Kidney epithelial cell (primary cell): ENCODE measurements around the gene MANBA. TPM values are rescaled to one million over a fixed set of nuclear protein-coding genes. Genes with fewer than 3 reads are reported as not detected.

Experiments used
- DNase-seq: peaks from one replicate; pipeline ENCODE4 v3.0.0-alpha.2; 2010; ENCODE audit warnings: low read depth
- H3K27me3 ChIP-seq: 2 replicates; pipeline ENCODE4 v1.6.0; 2011; ENCODE audit warnings: low read length; ENCODE audit not compliant: control insufficient read depth, insufficient read depth
- H3K36me3 ChIP-seq: 2 replicates; pipeline ENCODE4 v1.5.1; 2011; ENCODE audit warnings: low read length; ENCODE audit not compliant: control insufficient read depth, insufficient read depth
- H3K4me3 ChIP-seq: 2 replicates; pipeline ENCODE4 v1.5.1; 2011; ENCODE audit warnings: low read depth, mild to moderate bottlenecking, control low read depth, low read length
- total RNA-seq: library from RNA; depleted of rRNA; stranded (reverse); fragments of >200 nt; gene quantifications from 2 replicates; pipeline ENCODE4 v1.2.3, GENCODE V29; 2015
- TF ChIP-seq, protein P1 (sequence below): IDR thresholded peaks from 2 replicates; pipeline ENCODE4 v1.5.1; 2011; ENCODE audit warnings: mild to moderate bottlenecking, moderate library complexity, low read length, control low read depth, inconsistent platforms; ENCODE audit not compliant: insufficient read depth, poor library complexity, severe bottlenecking

Gene MANBA
- total RNA-seq, 1 donor from 2014 or later = 14.7 TPM

- Histone ChIP-seq H3K36me3 (no peaks in the 10 kb centered on the region), H3K27me3 (no peaks in the 10 kb centered on the region), H3K4me3 (no peak overlapping the region)
- TF ChIP-seq, protein P1, sequence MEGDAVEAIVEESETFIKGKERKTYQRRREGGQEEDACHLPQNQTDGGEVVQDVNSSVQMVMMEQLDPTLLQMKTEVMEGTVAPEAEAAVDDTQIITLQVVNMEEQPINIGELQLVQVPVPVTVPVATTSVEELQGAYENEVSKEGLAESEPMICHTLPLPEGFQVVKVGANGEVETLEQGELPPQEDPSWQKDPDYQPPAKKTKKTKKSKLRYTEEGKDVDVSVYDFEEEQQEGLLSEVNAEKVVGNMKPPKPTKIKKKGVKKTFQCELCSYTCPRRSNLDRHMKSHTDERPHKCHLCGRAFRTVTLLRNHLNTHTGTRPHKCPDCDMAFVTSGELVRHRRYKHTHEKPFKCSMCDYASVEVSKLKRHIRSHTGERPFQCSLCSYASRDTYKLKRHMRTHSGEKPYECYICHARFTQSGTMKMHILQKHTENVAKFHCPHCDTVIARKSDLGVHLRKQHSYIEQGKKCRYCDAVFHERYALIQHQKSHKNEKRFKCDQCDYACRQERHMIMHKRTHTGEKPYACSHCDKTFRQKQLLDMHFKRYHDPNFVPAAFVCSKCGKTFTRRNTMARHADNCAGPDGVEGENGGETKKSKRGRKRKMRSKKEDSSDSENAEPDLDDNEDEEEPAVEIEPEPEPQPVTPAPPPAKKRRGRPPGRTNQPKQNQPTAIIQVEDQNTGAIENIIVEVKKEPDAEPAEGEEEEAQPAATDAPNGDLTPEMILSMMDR = no peak
- DNase-seq = no peak
Measured at GRCh38 chr4:102585329-102585728, 175.4 kb downstream of the MANBA start.

GRCh38 chr4:102584091-102584490 is 176.7 kb downstream of the MANBA start:
- TF ChIP-seq, protein P1 = no peak
- H3K27me3 ChIP-seq = no peaks in the 10 kb centered on the region
- no peak overlapping the region for H3K4me3 ChIP-seq
- no peak for DNase-seq
- no peaks in the 10 kb centered on the region for H3K36me3 ChIP-seq

Other genes with a start within 250 kb of the MANBA start
- 371 and 376 TPM in 2 replicates for gene UBE2D3, start 66.6 kb upstream of the MANBA start, total RNA-seq
- 26.2 and 30.4 TPM in 2 replicates for gene CISD2, start 108.0 kb upstream of the MANBA start, total RNA-seq